AG09309 (cell line): ENCODE results near the gene MLEC.

ENCODE experiments used
- DNase-seq: peaks from one replicate; pipeline ENCODE4 v3.0.0-alpha.2; 2010; ENCODE audit warnings: low read depth
- H3K4me3 ChIP-seq: 2 replicates; pipeline ENCODE4 v1.5.1; 2011; ENCODE audit warnings: mild to moderate bottlenecking, low read depth, low read length, moderate library complexity; ENCODE audit not compliant: control insufficient read depth
- TF ChIP-seq, protein P1 (sequence below): IDR thresholded peaks from 2 replicates; pipeline ENCODE4 v1.5.1; 2011; ENCODE audit warnings: mild to moderate bottlenecking, low read depth, low read length, inconsistent platforms; ENCODE audit not compliant: insufficient read depth, control insufficient read depth; ENCODE audit errors: missing control alignments

The MLEC gene

GRCh38 chr12:120739821-120740613 is 53.1 kb downstream of the MLEC start:
- no peak for DNase-seq
- H3K4me3 ChIP-seq = no peak overlapping the region
- TF ChIP-seq, protein P1, sequence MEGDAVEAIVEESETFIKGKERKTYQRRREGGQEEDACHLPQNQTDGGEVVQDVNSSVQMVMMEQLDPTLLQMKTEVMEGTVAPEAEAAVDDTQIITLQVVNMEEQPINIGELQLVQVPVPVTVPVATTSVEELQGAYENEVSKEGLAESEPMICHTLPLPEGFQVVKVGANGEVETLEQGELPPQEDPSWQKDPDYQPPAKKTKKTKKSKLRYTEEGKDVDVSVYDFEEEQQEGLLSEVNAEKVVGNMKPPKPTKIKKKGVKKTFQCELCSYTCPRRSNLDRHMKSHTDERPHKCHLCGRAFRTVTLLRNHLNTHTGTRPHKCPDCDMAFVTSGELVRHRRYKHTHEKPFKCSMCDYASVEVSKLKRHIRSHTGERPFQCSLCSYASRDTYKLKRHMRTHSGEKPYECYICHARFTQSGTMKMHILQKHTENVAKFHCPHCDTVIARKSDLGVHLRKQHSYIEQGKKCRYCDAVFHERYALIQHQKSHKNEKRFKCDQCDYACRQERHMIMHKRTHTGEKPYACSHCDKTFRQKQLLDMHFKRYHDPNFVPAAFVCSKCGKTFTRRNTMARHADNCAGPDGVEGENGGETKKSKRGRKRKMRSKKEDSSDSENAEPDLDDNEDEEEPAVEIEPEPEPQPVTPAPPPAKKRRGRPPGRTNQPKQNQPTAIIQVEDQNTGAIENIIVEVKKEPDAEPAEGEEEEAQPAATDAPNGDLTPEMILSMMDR = no peak

DNA sequence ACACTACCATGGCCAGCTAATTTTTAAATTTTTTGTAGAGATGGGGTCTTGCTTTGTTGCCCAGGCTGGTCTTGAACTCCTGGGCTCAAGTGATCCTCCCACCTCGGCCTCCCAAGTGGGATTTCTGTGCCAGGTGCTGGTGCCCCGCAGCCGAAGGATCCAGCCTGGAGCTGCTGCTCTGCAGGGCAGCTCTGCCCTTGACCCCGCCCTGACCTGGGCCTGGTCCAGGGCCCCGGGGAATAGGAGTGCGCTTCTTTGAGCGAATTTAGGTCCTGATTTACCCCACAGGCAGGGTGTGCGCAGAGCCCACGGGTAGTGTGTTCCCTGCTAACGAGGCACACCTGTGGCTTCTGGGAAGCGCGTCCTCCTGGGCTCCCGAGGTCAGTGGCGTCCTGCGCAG is 53.9 kb downstream of the MLEC start:
- TF ChIP-seq, protein P1 = no peak
- no peak for DNase-seq

DNA sequence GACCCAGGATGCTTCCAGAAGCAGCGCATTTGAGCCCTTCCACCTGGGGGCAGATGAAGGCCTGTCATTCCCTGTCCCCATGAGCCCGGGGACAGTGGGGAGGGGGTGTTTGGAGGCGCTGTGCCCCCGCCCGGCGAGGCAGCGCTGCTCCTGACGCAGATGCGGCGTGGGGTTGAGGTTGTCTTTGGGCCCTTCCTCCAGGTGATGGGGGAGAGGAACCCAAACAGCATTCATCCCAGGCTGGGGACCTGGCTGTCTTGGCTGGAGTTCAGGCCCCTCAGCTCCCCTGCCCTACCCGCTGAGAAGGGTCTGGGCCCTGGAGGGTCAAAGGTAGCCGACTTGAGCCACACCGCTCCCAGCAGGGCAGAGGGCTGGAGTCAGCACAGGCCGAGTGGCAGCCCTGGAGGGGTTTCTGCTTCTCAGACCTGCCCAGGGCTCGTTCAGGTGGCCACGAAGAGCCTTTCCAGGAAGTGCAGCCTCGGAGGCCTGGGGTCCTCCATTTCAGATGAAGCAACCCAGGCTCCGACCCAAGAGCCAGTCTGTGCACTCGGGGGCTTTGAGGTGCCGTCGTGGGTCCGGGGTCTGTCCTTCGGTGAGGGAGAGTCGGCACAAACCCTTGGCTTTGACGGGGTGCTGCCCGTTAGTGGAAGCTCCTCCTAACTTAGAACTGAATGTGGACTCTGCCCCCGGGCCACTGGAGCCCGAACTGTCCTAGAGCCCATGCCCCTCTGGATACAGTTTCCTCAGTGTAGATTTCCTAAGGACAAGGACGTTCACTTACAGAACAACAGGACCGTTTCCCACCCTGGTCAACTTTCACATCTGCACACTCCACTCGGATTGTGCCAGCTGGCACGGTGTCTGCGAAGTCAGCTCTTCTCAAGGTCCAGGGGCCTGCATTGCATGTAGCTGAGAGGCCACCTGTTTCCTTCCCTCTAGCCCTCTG is 54.8 kb downstream of the MLEC start:
- no peak for DNase-seq
- TF ChIP-seq, protein P1 = no peak

More for the DNA sequence above, 53.9 kb downstream of the MLEC start:
- H3K4me3 ChIP-seq = no peak overlapping the region

DNA sequence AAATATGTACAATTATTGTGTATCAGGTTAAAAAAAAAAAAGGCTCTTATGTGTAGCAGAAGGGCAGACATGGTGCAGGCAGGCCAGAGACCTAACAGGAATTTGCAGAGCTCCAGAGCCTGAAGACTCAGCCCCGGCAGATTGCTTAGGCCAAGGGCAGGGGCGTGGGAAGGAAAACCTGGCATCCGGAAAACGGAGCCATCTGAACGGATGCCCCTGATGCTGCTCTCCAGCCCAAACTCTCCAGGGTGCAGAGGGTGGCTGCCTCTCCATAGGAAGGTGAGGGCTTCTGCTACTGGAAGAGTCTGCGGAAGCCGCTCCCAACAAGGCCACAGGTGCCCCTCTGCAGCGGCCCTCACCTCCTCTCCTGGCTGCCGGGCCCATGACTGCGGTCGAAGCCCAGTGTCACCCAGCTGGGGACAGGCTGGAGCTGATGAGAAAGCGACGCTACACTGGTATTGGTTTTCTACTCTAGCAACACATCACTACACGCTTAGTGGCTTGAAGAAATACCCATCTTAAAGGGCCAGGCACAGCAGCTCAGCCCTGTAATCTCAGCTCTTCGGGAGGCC is 58.1 kb downstream of the MLEC start:
- no peak for DNase-seq
- no peak overlapping the region for H3K4me3 ChIP-seq
- TF ChIP-seq, protein P1 = no peak

More for the DNA sequence above, 54.8 kb downstream of the MLEC start:
- no peak overlapping the region for H3K4me3 ChIP-seq

DNA sequence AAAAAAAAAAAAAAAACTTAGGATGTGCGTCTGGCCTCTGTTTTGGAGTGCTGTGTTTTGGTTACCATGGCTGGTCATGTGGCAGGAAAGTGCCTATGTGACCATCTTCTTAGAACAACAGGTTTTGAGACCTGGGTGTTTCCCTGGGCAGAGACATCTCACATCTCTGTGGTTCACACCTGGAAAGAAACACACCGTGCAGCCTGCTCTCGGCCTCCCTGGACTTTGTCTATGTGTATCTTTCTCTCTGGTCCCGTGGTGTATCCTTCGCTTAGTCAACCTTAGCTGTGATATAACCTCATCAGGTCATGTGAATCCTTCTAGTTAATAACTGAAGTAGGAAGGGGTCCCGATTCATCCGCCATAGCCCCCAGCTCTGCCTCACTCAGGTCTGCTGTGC is 61.3 kb downstream of the MLEC start:
- H3K4me3 ChIP-seq = no peak overlapping the region
- TF ChIP-seq, protein P1 = no peak
- no peak for DNase-seq

DNA sequence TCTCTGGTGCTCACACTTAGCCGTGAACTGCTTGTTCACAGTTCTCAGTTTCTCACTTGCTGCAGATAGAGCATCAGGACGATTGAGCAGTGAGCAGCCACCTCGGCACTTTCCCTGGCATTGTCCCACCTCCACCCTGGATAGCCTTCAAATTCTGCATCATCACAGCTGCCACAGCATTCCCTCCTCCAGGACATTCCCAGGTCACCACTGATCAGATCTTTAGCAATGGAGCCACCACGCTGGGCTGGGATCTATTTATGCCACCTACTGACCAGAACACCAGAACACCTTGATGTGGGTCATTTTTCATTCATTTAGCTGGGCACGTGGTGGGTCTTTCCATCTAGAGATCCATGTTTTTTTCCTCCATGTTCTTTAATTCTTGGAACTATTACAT is 62.3 kb downstream of the MLEC start:
- H3K4me3 ChIP-seq = no peak overlapping the region
- TF ChIP-seq, protein P1 = no peak
- DNase-seq = no peak
